Activated T-cell treated with anti-CD3 and anti-CD28 coated beads, Interleukin-2, amount 50 U/mL, for 24 hours (primary cell): ENCODE measurements around the gene MDFI.

ENCODE experiments used
- DNase-seq: peaks from one replicate; pipeline ENCODE4 v3.0.0-alpha.2; 2020
- H3K27ac Mint-ChIP-seq: 2 replicates; pipeline ENCODE4 v1.8.0; 2020; ENCODE audit warnings: mild to moderate bottlenecking, mixed read lengths
- H3K27me3 Mint-ChIP-seq: 2 replicates; pipeline ENCODE4 v1.8.0; 2020; ENCODE audit warnings: mixed read lengths
- H3K36me3 Mint-ChIP-seq: 2 replicates; pipeline ENCODE4 v1.8.0; 2020; ENCODE audit warnings: low read depth, mixed read lengths
- H3K4me1 Mint-ChIP-seq: 2 replicates; pipeline ENCODE4 v1.8.0; 2020; ENCODE audit warnings: low read depth, mixed read lengths
- H3K4me3 Mint-ChIP-seq: 2 replicates; pipeline ENCODE4 v1.8.0; 2020; ENCODE audit warnings: mild to moderate bottlenecking, moderate library complexity, mixed read lengths
- H3K9me3 Mint-ChIP-seq: 2 replicates; pipeline ENCODE4 v1.8.0; 2020; ENCODE audit warnings: mixed read lengths

MDFI gene

DNA sequence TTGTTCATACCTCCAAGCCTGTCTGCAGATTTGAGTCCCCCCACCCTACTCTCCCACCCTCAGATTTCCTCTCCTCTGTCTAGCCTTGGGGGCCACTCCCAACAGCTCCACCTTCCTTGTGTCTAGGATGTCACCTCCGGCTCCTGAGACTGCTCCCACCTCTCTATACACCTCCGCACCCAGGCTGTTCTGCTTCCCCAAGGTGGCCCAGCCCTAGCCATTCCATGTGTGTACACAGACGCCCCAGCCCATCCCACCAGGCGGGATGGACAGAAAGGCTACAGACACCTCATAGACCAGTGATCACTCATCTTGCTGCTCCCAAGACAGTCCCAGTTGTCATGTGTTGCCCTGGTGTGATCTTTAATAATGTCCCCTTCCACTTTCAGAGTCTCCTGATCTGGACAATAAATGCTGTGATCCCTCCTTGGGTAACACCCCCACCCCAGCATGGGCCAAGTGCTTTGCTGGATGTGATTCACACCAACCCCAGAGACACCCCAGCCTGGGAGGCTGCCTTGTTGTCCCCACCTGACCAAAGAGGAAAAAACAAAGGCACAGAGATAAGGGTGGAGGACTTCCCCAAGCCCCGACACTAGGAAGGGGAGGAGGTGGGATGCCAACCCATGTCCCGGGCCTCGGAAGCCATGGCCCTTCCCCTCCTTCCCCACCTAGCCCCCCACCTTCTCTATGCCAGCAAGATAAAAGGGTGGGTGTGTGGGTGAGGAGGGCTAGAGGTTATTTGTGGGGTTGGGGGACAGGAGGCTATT lies 36.1 kb downstream of the MDFI start:
- Mint-ChIP-seq H3K4me3 (no peak overlapping the region), H3K27me3 (peaks cover 27% of the 10 kb centered on the region), H3K27ac (no peak overlapping the region), H3K4me1 (no peaks in the 10 kb centered on the region), H3K36me3 (no peaks in the 10 kb centered on the region), H3K9me3 (no peaks in the 10 kb centered on the region)
- no peak for DNase-seq

DNA sequence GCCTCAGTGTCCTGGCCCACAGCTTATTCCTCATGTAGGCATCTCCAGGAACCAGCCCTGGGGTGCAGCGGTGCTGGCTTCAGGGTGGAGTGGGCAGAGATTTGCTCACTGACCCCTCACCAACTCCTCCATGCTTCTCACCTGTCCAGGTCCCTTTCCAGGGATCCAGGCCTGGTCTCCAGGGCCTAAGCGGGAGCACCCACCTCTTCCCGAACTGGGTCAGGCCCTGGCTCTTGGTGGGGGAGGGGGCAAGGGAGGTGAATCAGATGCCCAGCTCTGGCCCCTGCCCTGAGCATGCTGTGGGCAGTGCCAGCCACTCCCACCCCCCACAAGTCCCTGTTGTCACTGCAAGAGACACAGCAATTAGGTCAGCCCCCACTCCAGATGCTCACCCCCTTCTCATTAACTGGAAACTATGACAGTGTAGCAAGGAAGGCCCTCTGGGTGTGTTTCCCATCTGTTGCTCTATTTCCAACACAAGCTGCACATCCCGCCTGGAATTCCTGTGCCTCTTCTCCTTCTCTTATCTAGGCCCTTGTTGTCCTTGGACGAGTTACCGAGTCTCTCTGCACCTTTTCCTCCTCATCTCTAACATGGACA lies 37.0 kb downstream of the MDFI start:
- no peaks in the 10 kb centered on the region for H3K4me1 Mint-ChIP-seq
- DNase-seq, result no peak
- no peaks in the 10 kb centered on the region for H3K36me3 Mint-ChIP-seq
- no peak overlapping the region for H3K4me3 Mint-ChIP-seq
- no peaks in the 10 kb centered on the region for H3K9me3 Mint-ChIP-seq
- no peak overlapping the region for H3K27ac Mint-ChIP-seq
- H3K27me3 Mint-ChIP-seq, result peaks cover 21% of the 10 kb centered on the region

DNA sequence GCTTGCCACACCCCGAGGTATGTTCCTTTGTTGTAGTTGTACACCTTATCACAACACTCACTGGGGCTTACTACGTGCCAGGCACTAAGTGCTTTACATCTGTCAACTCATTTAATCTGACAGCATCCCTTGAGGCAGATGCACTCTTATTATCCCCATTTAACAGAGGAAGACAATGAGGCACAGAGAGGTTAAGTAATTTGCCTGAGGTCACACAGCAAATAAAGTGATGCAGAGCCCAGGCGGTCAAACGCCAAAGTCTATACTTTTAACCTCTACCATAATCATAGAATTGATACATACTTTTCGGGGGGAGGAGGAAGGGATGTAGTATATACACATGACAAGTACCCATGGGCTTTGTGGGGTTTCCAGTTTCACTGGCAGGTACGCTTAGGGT lies 37.7 kb downstream of the MDFI start:
- H3K36me3 Mint-ChIP-seq, result no peaks in the 10 kb centered on the region
- peaks cover 18% of the 10 kb centered on the region for H3K27me3 Mint-ChIP-seq
- H3K4me3 Mint-ChIP-seq, result no peak overlapping the region
- no peaks in the 10 kb centered on the region for H3K4me1 Mint-ChIP-seq
- DNase-seq, result no peak
- H3K27ac Mint-ChIP-seq, result no peak overlapping the region
- no peaks in the 10 kb centered on the region for H3K9me3 Mint-ChIP-seq

DNA sequence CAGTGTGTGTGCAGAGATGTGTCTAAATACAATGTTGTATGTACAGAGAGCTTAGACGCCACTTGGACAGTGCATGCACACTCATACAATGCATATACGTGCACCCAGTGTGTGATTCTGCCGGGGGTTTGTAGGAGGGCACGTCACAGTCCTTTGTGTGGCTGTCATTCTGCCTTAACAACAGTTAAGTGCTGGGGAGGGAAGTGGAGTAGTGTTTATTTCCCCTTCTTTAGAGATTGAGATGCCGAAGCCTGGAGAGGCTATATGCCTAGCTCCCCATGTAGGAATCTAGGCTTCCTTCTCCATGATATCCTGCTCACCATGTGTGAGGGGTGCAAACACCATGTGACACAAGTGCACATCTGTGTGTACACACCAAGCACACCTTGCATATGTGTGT lies 38.2 kb downstream of the MDFI start:
- H3K4me1 Mint-ChIP-seq, result no peaks in the 10 kb centered on the region
- DNase-seq, result no peak
- peaks cover 16% of the 10 kb centered on the region for H3K27me3 Mint-ChIP-seq
- no peaks in the 10 kb centered on the region for H3K9me3 Mint-ChIP-seq
- H3K36me3 Mint-ChIP-seq, result no peaks in the 10 kb centered on the region
- H3K4me3 Mint-ChIP-seq, result no peak overlapping the region
- H3K27ac Mint-ChIP-seq, result no peak overlapping the region

DNA sequence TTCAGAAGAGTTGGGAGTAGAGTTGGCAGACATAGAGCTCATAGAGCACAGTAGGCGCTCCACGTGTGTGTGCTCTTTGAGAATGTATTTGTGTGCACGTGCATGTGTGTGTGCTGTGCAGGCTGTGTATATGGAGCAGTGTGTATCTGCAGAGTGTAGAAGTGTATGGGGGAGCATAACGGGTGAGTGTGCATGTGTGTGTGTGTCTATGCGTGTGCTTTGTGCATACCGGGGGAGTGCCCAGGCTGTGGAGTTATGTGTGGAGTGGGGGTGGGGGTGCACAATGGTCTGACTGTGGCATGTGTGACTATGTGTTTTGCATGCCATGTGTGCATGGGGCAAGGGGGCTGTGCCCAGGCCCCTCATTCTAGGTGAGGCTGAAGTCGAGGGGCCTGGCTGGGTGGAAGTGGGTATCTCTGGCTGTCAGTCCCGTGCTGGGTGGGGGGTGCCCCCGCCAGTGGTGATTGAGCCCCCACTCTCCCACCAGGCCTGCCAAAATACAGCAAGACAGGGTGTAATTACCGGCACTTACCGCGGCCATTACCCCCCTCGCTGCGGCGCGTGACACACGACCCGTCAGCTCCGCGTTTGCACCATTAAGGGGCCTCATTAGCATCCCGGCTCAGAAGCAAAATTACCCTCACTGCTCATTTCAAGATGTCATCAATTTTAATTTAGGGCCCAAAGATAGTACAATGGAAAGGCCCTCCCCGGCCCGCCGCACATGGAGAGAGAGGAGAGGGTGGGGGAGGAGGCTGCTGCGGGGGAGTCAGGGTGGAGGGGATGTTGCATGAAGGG lies 39.1 kb downstream of the MDFI start:
- no peak for DNase-seq
- no peak overlapping the region for H3K27ac Mint-ChIP-seq
- H3K4me1 Mint-ChIP-seq, result peaks cover 2% of the 10 kb centered on the region
- peaks cover 7% of the 10 kb centered on the region for H3K27me3 Mint-ChIP-seq
- H3K36me3 Mint-ChIP-seq, result no peaks in the 10 kb centered on the region
- no peaks in the 10 kb centered on the region for H3K9me3 Mint-ChIP-seq
- no peak overlapping the region for H3K4me3 Mint-ChIP-seq

DNA sequence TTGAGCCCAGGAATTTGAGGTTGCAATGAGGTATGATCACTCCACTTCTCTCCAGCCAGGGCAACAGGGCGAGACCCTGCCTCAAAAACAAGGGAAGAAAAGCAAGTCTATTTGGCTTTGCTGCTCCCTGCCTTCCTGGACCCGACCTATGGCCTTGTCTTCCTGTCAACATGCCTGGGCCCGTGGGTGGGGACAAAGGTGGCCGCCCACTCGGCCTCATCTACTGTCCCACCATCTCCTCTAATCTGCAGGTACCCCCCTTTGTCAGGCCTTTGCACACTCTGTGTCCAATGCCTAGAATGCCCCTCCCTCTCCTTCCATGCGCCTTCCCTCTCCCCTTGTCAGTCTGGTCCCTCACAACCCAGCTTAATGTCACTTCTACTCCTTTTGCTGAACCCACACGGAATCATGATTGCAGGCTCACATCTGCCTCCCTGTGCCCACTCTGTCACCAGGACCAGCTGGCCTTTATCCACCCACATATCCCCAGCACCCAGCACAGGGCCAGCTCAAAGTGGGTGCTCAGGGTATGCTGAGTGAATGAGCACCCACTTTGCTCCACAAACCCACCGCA lies 40.3 kb downstream of the MDFI start:
- no peak overlapping the region for H3K4me3 Mint-ChIP-seq

DNA sequence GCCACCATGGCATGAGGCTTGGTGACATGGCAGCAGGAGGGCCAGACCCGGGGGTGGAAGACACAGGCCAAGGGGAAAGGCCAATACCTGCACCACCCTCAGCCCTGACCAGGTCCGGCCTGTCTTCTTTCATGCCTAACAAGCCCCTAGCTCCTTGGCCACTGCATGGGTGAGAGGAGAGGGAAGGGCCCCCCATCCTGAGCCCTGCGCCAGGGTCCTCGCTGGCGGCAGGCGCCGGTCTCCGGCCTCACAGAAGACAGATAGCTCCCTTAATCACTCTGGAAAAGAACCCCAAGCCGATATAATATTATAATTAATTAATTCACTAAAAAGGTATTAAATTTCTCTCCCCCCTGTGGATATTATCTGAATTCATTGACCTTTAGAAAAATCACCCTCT lies 41.4 kb downstream of the MDFI start:
- Mint-ChIP-seq H3K4me3 (no peak overlapping the region), H3K9me3 (no peaks in the 10 kb centered on the region), H3K27me3 (peaks cover 2% of the 10 kb centered on the region), H3K36me3 (no peaks in the 10 kb centered on the region), H3K27ac (no peak overlapping the region), H3K4me1 (peaks cover 16% of the 10 kb centered on the region)
- DNase-seq, result no peak

More for the DNA sequence above, 40.3 kb downstream of the MDFI start:
- Mint-ChIP-seq H3K27me3 (peaks cover 7% of the 10 kb centered on the region), H3K9me3 (no peaks in the 10 kb centered on the region), H3K4me1 (peaks cover 14% of the 10 kb centered on the region), H3K36me3 (no peaks in the 10 kb centered on the region), H3K27ac (no peak overlapping the region)
- DNase-seq, result no peak

DNA sequence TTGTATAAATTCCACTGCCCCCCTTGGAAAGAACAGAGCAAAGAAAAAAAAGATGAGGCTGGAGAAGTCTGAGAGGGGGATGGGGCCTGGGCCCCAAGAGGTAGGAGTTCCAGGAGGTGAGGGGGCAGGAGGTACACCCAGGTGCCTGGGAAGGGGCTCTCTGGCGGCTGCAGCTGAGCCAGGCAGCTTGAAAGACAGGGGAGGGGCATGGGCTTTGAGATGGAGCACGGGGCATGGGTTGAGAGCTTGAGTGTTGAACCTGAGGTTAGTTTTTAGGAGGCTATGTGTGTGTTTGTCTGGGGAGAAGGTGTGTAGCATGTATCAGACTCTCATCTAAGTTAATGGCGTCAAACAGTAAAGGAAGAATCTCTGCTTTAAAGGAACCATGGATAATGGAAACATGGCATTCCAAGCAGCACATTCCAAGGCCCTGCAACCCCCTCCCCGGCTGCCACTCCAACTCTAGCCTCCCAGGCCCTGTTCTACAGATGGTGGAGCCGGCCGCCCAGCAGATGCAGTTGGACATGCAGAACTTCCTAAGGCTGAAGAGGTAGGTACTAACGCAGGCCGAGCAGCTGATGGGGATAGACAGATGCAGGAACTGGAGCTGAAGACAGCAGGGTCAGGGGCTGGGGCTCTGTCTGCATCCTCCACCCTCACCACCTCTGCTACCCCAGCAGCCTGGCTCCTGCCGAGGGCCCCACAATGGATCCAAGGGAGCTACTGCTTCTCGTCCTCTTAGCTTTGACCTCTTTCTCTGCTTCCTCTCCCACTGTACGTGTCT lies 42.1 kb downstream of the MDFI start:
- H3K27ac Mint-ChIP-seq, result no peak overlapping the region
- peaks cover 2% of the 10 kb centered on the region for H3K27me3 Mint-ChIP-seq

DNA sequence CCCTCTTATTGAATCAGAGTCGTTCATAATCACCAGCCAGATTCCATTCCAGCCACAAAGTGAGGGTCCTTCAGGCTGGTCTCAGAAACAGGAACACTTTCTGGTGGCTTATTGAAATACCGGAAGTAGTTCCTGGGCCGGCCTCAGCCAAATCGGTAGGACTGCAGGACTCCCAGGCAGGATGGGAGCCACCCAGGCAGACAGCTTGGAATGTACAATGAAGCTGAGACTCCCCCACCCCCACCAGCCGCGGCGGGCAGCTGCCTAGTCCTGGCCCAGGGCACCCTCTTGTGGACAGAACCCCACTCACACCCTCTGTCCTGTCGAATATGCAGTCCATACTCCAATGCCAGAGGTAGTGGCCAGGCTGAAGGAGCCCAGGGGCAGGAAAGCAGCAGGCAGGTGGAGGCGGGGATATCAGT lies 43.8 kb downstream of the MDFI start:
- Mint-ChIP-seq H3K36me3 (peaks cover 11% of the 10 kb centered on the region), H3K4me3 (no peak overlapping the region), H3K27ac (no peak overlapping the region), H3K27me3 (peaks cover under 1% of the 10 kb centered on the region), H3K4me1 (peaks cover 16% of the 10 kb centered on the region), H3K9me3 (no peaks in the 10 kb centered on the region)
- DNase-seq, result peak; percentile 80

More for the DNA sequence above, 42.1 kb downstream of the MDFI start:
- DNase-seq, result no peak
- H3K36me3 Mint-ChIP-seq, result peaks cover 4% of the 10 kb centered on the region
- no peak overlapping the region for H3K4me3 Mint-ChIP-seq
- no peaks in the 10 kb centered on the region for H3K9me3 Mint-ChIP-seq
- peaks cover 16% of the 10 kb centered on the region for H3K4me1 Mint-ChIP-seq

DNA sequence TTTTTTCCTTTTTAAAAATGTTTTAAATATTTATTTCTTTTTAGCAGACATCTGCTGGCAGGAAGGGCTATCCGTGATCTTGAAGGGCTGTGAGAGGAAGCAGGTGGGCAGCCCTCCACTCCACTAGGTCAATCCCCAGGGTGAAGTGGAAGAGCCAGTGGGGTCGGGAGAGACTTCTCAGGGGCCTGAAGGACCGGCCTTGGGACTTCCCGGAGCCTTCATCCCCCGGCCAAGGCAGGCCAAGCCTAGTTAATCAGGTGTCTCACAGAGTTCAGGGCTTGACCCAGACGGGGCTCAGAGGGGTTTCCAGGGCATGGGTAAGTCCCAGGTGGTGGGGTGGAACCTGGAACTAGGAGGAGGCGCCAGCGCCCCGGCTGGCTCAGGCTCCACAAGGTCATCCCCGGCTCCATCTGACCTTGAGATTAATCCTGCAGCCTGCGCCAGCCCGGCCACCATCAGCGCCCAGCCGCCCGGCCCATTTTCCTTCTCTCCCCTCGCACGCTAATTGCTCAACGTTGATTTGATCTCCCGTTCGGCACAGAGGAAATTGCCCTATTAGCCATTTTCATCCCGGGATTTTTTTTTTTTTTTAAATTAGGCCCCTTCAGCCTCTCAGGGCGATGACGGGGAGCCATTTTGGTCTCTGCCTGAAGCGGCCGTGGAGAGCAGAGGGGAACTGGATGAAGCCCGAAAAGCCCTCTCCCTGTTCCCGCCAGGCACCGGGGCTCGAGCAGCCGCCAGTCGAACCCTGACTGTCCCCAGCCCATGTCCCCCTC lies 44.4 kb downstream of the MDFI start:
- Mint-ChIP-seq H3K4me3 (peak overlapping the region; percentile 78), H3K27me3 (no peaks in the 10 kb centered on the region), H3K9me3 (no peaks in the 10 kb centered on the region), H3K36me3 (peaks cover 17% of the 10 kb centered on the region), H3K4me1 (peaks cover 16% of the 10 kb centered on the region), H3K27ac (peak overlapping the region; percentile 90)
- peak; percentile 58 for DNase-seq

DNA sequence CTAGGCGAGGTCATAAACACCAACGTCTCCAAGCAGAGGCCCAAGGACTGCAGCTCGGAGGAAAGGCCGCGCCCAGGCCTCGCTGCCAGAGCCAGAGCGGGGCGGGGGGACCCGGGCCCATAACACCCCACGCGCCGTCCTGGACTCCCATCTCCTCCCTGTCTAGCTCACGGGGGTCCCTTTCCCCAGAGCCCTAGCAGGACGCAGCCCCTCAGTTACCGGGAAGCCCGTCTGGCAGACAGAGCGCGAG lies 44.9 kb downstream of the MDFI start:
- H3K9me3 Mint-ChIP-seq, result no peaks in the 10 kb centered on the region
- H3K4me3 Mint-ChIP-seq, result peak overlapping the region; percentile 78
- H3K27ac Mint-ChIP-seq, result peak overlapping the region; percentile 90
- peaks cover 21% of the 10 kb centered on the region for H3K36me3 Mint-ChIP-seq
- H3K27me3 Mint-ChIP-seq, result no peaks in the 10 kb centered on the region
- peaks cover 16% of the 10 kb centered on the region for H3K4me1 Mint-ChIP-seq
- DNase-seq, result no peak

DNA sequence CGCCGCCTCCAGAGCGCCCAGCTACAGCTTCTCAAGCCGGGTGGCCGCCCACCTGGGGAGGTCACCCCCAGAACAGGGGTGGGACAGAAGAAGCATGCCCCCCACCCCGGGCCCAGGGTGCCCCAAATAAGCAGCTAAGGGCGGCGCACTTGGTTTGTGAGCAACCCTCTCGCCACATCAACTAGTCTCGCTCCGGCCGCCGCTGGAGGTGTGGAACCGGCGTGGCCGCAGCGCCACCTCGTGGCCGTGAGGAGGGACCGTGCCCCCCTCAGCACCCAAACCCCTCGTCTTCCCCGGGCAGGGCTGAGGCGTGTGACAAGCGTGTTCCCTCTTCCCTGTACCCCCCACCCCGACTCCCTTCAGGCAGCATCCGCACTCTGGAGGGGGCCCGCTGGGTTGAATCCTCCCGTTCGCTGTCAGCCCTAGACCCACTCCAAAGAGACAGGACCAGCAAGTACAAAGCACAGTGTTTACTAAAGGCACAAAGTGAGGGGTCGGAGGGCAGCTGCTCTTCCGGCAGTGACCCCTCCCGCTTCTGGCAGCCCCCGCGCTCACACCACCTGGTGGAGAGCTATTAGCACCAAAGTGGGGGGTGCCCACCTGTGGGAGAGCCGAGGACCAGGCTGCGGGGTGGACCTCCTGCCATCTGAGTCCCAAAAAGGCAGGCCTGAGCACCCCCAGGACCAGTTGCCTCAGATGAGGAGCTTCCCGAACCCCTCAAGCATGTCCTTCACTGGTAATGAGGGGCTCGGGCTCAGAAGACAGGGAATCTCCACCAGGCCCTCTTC lies 45.4 kb downstream of the MDFI start:
- DNase-seq, result peak; percentile 88
- Mint-ChIP-seq H3K9me3 (no peaks in the 10 kb centered on the region), H3K36me3 (peaks cover 23% of the 10 kb centered on the region), H3K27ac (peak overlapping the region; percentile 90), H3K4me1 (peaks cover 16% of the 10 kb centered on the region), H3K4me3 (peak overlapping the region; percentile 78), H3K27me3 (no peaks in the 10 kb centered on the region)
